GM18861 (cell line): ENCODE data around the gene RBFOX1.

ENCODE experiments used
- ATAC-seq: cut with Tn5 transposase; IDR thresholded peaks from one replicate; pipeline ENCODE4 v1.9.1; 2021; ENCODE audit not compliant: unreplicated experiment

The RBFOX1 gene

DNA sequence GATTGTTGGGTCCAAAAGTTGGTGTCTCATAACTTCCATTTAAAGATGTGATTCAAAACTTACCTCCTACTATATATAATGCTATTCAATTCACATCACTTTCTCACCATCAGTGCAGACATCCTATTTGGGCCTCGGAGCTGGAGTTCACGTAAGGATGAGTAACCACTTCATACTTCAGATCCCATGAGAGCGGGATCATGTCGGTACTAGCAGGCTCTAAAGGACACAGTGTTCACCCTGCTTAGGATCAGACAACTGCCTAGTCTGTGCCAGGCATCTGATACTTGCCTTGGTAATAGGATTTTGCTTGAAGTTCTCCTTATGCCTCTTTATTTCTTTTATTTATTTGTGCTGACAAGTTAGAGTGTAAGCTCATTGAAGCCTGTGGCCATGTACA lies 39.5 kb downstream of the RBFOX1 start:
- ATAC-seq: no peak

DNA sequence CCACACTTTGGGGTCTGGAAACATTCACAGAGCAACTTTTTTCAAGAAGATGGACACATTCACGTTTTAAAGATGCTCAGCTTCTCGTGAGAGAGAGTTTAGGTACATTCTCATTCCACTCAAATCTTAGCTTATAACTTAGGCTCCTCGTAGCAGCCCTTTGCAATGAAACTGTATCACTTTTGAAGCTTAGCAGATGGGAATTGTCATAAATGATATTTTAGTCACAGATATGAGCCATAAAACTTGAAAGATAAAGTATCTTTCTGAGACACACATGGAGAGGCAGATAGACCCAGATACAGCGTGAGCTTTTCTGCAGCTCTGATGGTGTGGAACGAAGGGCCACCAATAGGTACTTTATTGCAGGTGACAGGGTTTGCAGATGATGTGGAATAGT lies 41.1 kb downstream of the RBFOX1 start:
- no peak for ATAC-seq

DNA sequence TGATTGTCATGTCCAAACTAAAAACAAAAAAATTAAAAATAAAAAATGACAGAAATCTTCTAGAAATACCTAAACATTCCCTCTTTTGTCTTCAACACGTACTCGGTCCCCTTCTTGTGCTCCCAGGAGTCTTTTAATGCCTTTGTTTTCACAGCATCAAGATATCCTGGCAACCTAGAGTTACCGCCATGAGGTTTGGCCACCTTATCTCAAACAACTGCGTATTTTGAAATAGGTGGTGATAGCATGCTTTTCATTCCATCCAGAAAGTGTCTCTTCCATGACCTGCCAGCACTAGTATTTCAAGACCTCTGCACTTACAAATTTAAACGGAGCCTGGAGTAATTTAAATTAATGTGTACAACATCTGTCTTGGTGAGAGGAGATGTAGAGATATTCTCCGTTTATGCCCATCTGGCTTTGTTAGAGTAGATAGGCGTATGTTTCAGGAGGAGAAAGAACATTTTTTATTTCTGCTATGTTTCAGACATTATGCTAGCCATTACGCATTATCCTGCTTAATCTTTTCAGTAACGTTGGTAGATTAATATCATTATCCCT lies 42.0 kb downstream of the RBFOX1 start:
- ATAC-seq: no peak

DNA sequence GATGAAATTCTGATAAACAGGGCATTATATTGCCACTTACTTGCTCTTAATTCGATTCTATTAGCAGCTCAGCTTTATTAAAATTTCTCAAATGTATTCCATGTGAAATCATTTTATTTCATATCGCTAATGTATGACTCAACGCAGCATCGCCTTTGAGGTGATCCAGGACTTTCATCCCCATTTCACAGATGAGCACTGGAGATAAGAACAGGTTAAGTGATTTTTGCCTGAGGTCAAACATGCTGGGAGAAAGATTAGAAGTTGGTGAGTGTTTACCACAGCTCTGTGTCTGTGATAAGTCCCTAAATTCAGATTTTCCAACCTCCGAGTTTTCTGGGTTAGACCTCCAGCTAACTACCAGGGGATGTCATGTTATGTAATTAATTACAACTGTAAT lies 43.6 kb downstream of the RBFOX1 start:
- no peak for ATAC-seq

DNA sequence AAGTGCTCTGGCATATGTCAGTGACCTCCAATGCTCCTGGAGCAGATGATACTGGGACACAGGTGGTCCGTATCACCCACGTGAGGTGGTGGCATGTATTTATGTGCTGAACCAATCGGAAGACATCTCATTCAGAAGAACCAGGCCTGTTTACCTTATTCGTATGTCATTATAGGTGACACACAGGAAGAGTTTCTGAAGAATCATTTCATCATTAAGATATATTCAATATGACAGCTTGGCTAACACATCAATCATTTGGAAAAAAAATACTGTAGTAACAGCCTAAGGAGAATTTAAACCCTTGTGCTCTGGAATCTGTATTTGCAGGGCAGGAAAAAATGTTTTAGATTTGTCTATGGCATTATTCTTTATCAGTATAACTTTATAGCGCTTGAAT lies 44.6 kb downstream of the RBFOX1 start:
- ATAC-seq: no peak

DNA sequence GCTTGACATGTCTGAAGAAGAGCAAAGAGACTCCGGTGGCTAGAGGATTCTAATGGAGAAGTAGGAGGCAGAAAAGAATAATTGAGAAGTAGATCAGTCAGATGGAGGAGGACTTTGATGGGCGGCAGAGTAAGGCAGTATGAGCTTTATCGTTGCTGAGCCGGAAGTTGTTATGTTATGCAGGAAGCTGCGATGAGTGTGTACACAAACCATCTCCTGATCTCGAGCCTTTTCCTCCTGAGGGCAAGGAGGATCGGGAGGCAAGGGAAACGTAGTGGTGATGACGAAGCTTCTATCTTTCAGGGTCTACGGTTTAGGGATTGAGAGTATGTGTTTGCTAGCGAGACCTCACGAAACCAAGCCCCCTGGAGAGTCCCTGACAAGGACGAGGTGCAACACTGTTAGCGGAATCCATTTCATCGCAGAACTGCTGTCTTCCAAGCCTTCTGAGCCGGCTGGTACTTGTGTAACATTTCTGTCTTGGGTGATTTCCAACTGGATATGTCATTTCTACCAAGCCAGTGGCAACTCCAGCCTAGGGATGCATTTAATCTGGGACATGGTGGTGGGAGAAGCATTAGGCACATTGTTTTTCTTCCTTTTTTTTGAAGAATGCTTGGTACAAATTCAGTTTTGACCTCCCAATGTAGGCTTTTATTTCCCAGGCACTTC lies 45.5 kb downstream of the RBFOX1 start:
- ATAC-seq: no peak

DNA sequence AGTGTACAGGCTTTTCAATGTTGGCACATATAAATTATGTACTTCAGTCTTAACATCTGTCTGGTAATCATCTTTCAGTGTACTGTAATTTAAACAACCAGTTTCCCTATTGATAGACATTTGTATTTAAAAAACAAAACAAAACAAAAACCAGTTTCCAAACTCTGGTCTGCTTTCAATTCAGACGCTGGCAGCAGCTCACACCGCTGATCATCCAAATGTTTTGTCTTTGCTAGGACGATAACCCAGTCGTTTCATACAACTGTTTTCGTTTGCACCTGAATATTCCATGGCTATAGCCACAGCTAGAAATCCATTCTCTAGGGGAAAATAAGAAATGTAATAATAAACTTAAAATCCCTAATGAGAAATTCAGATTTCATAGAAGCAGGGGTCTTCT lies 47.8 kb downstream of the RBFOX1 start:
- ATAC-seq: no peak

DNA sequence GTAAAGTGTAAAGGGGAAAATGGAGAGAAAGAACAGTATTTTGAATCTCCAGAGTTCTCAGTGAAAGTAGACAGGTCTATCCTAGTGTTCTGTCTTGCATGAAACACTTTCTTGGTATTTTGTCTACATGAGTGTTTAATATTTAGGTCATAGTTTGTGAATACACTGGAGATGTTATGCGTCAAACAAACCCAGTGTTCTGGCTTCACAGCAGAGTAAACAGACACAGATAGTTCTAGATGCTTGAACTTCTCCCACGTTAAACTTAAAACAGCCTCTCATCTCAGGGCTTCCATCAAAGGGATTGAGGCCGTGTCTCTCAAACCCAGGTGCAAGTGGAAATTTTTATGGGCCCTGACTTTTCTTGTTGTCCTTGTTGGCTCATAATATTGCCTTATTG lies 48.3 kb downstream of the RBFOX1 start:
- no peak for ATAC-seq

DNA sequence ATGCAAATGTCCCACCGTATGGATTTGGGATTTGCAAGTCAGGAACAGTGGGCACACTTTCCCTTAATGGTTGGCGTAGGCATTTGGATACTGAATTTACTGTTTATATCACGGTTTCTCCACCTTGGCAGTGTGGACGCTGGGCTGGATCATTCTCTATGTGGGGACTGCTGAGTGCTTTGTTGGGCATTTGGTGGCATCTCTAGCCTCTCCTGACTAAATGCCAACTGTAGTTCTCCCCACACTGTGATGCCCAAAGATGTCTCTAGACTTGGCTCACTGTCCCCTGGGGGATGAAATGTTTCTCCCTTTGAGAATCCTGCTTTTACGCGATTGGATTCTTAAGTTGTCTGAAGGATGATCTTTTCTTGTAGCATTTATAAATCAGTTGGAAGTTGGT lies 49.0 kb downstream of the RBFOX1 start:
- ATAC-seq: no peak

DNA sequence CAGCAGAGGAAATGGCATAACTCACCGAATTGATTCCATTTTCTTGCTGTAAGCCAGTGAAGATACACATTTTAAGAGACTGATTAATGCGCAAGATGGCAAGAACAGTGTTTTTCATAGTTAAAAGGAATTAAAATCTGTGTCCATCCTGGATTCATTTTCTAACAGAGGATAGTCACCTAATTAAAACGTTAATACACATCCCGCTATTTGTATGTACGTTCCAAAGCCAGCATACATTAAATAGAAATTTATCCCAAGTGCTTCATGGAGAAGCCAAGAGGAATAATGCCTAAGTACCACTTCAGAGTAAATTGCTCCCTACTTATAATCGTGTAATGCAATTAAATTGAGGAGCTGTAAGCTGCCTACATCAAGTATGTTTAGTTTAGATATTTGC lies 49.9 kb downstream of the RBFOX1 start:
- ATAC-seq: no peak

DNA sequence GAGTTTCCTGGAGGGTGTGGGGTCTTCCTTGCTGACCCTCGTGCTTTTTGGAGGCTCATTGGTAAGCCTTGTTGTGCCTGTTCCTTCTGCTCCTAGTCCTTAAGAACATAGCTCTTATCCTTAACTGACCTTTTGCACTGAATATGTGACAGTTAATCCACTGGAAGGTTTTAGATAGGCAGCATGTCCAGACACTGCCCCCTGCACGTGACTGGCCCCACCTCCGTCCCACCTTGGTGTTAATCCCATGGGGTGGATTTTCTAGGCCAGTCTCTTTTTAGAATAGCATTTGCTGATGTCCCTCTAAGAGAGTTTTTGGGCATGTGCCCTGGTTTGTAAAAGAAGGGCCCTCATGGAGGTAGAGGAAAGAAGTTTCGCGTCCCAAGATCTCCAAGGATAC lies 58.3 kb downstream of the RBFOX1 start:
- ATAC-seq: no peak

DNA sequence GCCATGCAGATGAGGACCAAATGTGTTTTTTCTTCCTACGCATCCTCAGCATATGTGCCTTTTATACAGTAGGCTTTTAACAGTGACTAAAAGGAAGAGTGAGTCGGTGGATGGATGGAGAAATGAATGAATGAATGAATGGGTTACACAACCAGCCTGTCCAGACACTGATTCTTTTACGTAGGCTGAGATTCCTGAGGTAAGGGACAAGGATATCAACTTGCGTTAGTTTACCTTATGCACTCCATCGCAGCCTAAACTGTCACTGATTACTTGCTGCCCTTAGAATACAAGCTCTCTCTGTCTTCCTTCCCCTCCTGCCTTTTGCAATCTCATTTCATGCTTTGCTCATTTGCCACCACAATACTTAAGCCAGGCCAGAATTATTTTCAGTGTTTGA lies 59.0 kb downstream of the RBFOX1 start:
- ATAC-seq: no peak

DNA sequence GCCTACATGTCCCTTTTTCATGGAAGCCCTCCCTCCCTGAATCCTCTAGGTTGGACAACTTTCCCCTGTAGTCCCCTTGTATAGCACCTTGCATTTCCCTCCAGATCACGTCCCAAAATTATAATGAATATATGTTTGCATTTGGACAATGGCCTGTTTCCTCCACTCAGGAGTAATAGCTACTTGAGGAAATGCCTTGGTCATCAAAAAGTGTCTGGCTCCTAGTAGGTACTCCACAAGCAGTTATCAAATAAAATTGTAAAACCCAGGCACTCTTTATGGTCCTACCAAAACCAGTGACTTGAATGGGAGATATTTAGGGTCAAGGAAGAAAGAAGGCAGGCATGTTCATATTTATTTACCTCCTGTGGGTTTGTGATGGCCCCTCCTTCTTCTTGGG lies 59.6 kb downstream of the RBFOX1 start:
- no peak for ATAC-seq

DNA sequence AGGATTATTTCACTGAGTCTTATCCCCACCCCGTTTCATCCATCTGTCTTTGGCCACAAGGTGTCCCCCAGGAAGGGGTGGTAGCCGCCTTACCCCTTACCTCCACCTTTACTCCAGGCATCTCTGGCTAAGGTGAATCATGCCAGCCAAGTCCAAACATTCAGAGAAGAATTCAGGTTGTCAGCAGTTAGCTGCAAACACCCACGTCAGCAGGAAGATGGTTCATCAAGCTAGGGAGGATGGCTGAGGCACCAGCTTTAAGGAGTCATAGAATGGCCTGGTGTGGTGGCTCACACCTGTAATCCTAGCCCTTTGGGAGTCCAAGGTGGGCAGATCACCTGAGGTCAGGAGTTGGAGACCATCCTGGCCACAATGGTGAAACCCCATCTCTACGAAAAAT lies 61.0 kb downstream of the RBFOX1 start:
- ATAC-seq: no peak

DNA sequence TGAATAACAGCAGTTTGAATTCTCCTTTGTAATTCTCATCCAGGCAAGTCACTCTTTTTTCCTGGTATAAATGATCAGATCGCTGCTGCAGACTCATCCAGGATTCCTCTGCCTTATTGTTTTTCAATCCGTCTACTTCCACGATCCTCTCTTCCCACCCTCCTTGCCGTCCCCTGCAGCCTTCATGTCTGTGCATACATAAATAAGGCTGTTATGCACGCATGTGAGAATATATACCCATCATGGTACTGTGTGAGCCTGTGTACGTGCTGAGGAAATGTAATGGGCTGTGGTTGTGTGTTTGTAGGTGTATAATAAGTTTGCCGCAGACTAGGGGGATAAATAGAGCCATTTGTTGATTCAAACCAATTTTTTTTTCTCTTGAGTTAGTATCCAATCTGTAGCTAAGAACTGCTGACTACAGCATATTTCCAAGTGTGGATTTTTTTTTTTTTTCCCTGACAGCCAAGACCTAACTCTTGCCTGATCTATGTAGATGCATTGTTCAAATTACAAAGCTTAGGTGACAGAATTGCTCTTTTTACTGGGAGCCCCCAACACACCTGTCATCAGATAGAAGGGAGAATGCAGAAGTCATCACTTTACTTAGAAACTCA lies 62.2 kb downstream of the RBFOX1 start:
- no peak for ATAC-seq

DNA sequence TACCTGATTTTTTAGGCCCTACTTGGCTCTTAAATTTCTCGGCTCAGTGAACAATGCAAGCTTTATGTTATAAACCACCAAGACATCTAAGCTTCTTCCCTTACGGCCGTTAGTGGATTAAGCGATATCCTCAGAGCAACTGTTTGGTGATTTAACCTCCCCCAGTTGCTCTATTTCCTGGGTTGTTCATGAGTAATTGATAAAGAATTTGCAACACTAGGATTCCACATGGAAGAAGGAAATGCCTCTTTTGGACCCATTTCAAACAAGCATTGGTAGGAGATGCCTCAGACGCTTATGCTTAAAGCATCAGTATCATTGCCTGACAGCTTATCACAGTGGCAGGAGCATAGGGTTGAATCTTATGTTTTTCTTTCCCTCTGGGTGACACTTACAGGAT lies 65.3 kb downstream of the RBFOX1 start:
- no peak for ATAC-seq

DNA sequence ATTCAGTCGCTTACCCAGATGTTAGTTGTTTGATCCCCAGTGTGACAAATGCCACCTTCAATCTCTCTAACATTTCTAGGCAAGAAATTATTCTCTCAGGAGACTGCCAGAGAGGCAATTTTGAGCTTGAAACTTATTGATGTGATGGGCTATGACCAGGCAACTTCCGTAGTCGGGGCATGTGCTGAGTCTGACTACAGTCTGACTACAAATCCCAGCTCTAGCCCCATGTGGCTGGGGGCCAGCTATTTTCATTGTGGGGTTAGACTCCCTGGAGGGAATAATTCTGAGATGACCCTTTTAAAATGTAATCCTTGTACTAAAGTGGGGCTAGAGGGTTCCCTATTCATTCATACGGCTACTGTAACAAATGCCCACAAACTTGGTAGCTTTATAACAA lies 65.9 kb downstream of the RBFOX1 start:
- ATAC-seq: no peak

DNA sequence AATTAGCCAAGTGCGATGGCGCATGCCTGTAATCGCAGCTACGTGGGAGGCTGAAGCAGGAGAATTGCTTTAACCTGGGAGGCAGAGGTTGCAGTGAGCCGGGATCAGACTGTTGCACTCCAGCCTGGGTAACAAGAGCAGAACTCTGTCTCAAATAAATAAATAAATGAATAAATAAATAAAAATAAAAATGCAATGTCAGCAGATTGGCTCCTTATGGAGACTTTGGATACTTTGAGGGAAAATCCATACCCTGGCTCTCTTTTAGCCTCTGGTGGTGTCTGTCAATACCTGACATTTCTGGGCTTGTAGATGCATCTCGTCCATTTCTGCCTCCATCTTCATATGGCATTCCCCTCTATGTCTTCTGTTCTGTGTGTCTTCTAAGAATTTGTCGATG lies 66.7 kb downstream of the RBFOX1 start:
- ATAC-seq: no peak

DNA sequence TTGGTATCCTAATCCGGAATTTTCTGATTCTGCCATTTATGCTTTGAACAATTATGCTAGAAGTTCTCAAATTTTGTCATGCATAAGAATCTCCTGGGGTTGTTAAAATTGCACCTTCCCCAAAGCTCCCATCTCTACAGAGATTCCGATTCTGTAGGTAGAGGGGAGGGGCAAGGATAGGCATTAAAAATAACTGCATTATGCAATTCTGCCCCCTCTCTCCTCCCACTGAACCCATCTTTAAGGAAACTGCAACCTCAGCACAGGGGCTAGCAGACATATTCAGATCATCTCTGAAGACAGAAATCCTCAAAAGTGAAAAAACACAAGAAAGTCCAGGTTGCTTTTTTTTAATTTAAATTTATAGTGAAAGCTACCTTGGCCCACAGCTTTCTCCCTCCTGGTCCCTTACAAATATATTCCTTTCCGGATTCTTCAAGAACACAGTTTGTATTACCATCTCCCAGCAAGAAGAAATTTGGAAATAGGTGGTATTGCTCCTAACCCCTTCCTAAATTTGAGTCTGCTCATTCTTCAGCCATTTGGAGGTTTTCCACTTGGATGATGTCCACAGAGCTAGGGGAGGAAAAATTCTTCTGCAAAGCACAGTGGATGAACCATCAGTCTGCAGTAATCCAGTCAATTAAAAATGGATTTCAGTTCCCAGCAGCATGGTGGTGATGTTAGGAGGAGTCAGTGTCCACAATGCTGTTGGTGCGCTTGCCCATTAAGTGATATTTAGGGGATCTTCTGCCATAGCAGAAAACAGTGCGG lies 67.7 kb downstream of the RBFOX1 start:
- ATAC-seq: no peak

DNA sequence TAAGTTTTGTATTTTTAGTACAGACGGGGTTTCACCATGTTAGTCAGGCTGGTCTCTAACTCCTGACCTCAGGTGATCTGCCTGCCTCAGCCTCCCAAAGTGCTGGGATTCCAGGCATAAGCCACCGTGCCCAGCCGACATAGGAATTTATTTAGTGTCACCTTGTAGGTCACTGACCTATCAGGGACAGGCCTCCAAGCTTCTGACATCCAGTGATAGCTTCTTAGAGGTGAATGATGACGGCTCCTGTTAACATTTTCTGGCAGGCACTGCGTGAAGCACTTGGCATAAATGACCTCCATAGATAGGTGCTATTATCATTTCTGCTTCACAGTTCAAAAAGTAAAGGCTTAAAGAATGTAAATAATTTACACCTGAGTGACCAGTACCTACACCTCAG lies 71.6 kb downstream of the RBFOX1 start:
- no peak for ATAC-seq

DNA sequence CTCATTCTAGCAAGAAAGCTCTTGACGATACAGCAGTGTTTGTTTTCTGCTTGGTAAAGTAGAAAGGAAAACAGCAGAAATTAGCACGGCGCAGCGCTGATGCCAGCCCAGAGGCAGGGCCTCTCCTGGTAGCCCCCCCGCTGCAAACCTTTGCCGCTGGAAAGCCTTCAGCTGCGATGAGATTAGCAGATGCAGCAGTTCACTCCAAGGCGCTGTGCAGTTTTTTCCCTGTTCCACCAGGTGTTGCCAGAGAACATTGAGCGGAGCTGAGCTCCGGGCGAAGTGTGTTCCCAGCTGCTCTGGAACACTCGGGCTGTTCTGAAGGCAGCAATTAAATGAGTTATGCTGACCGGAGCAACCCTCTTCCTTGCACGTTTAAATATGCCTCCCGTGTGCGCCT lies 72.5 kb downstream of the RBFOX1 start:
- ATAC-seq: no peak

DNA sequence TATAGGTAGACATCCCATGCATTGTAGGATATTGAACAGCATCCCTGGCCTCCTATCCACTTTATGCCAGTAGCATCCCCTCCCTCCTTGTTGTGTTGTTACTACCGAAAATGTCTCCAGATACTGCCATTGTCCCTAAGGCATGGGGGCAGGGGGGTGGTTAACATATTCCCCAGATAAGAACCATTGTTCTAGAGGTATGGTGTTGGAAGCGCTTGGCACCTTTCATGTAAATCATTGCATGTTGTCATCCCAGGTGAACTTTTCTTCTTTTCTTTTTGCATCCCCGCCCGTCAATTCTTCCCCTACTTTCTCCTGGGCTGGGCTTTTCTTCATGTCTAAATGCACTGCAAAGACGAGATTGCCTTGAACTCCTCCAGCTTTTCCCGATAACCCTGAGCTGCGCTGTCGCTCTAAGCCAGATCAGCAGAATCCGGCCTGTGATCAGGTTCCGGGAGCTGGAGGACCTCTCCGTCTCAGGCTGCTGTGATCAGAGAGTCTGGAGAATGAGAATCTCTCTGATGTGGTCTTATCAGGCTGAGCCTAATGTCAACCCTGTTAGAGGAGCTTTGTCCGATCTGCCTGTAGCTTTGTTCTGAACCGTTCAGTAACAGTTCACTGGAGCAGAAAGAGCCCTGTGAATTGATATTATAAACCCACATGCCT lies 76.2 kb downstream of the RBFOX1 start:
- no peak for ATAC-seq
